Right atrium auricular region (tissue), 2 donors: ENCODE data around the gene PELI1. TPM values are rescaled to one million over a fixed set of nuclear protein-coding genes. Genes with fewer than 3 reads are reported as not detected.
"Not testable (repeated sequence)": the region's sequence is repeated elsewhere in the genome, so short reads cannot be mapped to it uniquely, and the experiment has no call there.

Experiments used
- DNase-seq: peaks from one replicate; pipeline ENCODE4 v3.0.0-alpha.2; 2019; ENCODE audit warnings: low spot score
- H3K27ac ChIP-seq, 2 donors: fragments of 200-600 bp; sonication (generic); 1 replicate in 1 of 2; 2 replicates in 1 of 2; pipeline ENCODE4 v1.5.1; 2016 to 2019
- H3K27me3 ChIP-seq, 2 donors: fragments of 200-600 bp; sonication (generic); one replicate each; pipeline versions ENCODE4 v1.5.1 to v1.6.0; 2017 to 2019
- H3K36me3 ChIP-seq: fragments of 200-600 bp; sonication (generic); one replicate; pipeline ENCODE4 v1.5.1; 2016
- H3K4me1 ChIP-seq, 2 donors: fragments of 200-600 bp; sonication (generic); one replicate each; pipeline versions ENCODE4 v1.5.1 to v1.6.0; 2017 to 2019
- H3K4me3 ChIP-seq, 2 donors: fragments of 200-600 bp; sonication (generic); 1 replicate in 1 of 2; 2 replicates in 1 of 2; pipeline ENCODE4 v1.5.1; 2017 to 2019; ENCODE audit warnings: mild to moderate bottlenecking in 1 of 2, moderate library complexity in 1 of 2
- H3K9me3 ChIP-seq, 2 donors: fragments of 200-600 bp; sonication (generic); one replicate each; pipeline ENCODE4 v1.5.1; 2019
- CTCF ChIP-seq, 2 donors: fragments of 200-600 bp; sonication (generic); IDR thresholded peaks; one replicate each; pipeline ENCODE4 v1.5.1; 2019; ENCODE audit warnings: antibody characterized with exemption in 2 of 2
- total RNA-seq, 2 donors: library from RNA; depleted of rRNA; stranded (reverse); fragments of >200 nt; gene quantifications; one replicate each; pipeline ENCODE4 v1.1.0, GENCODE V29; 2016

The PELI1 gene
- total RNA-seq, 2 donors from 2014 or later, result 10.3 to 10.9 TPM

GRCh38 chr2:64104933-64105332 is 39.3 kb downstream of the PELI1 start:
- DNase-seq, result no peak
- H3K27me3 ChIP-seq, result no peaks in the 10 kb centered on the region
- H3K9me3 ChIP-seq, result no peaks in the 10 kb centered on the region
- no peak overlapping the region for H3K4me3 ChIP-seq
- peaks cover 0 to 9% of the 10 kb centered on the region in 2 donors for H3K4me1 ChIP-seq
- H3K27ac ChIP-seq, result no peak overlapping the region
- TF ChIP-seq CTCF (IDR thresholded peaks at IDR 0.05), result no peak
- peaks cover 8% of the 10 kb centered on the region for H3K36me3 ChIP-seq

GRCh38 chr2:64102736-64103135 is 41.5 kb downstream of the PELI1 start:
- H3K9me3 ChIP-seq, H3K36me3 ChIP-seq, H3K4me1 ChIP-seq, H3K27ac ChIP-seq, H3K27me3 ChIP-seq, DNase-seq, H3K4me3 ChIP-seq: not testable (repeated sequence)

DNA sequence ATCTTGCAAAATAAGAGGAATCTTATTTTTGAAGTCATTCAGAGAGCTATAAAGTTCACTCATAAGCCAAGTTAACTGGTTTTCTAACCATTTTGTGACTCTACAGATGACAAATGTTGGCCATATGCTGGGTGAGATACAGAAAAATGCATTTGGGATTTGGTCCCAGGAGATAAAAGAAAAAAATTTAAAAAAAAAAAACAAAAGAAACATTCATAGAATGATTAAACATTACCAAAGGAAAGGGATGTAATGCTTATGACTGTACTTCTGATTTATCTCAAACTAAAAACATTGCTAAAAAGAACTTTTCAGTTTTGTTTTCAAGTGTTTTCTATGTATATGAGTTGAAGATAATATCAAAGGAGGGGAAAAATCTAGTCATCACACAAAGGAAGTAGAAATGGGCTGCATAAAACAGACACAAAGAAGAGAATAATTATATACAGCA is 43.1 kb downstream of the PELI1 start:
- Histone ChIP-seq H3K4me1 (no peaks in the 10 kb centered on the region), H3K27ac (no peak overlapping the region), H3K4me3 (no peak overlapping the region), H3K36me3 (peaks cover 10% of the 10 kb centered on the region), H3K27me3 (no peaks in the 10 kb centered on the region), H3K9me3 (no peaks in the 10 kb centered on the region)
- DNase-seq, result no peak
- TF ChIP-seq CTCF (IDR thresholded peaks at IDR 0.05), result no peak

DNA sequence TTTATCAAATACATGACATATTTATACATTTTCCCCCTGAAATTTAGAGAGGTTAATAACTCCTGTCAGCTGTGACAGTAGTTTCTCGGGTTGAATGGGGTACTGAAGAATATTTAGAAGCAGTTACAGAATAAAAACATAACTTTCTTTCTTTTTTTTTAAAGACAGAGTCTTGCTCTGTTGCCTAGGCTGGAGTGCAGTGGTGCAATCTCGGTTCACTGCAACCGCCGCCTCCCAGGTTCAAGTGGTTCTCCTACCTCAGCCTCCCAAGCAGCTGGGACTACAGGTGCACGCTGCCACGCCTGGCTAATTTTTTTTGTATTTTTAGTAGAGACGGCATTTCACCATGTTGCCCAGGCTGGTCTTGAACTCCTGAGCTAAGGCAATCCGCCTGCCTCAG is 43.6 kb downstream of the PELI1 start:
- not testable (repeated sequence) for DNase-seq, H3K9me3 ChIP-seq, H3K27me3 ChIP-seq, H3K4me1 ChIP-seq, H3K4me3 ChIP-seq, H3K27ac ChIP-seq
- peaks cover 16% of the 10 kb centered on the region for H3K36me3 ChIP-seq

- Histone ChIP-seq H3K27ac (no peak overlapping the region), H3K4me1 (no peaks in the 10 kb centered on the region), H3K4me3 (no peak overlapping the region), H3K36me3 (peaks cover 40% of the 10 kb centered on the region), H3K9me3 (no peaks in the 10 kb centered on the region), H3K27me3 (no peaks in the 10 kb centered on the region)
- no peak for TF ChIP-seq CTCF (IDR thresholded peaks at IDR 0.05)
- DNase-seq, result no peak
Measured at GRCh38 chr2:64094663-64095382, 49.4 kb downstream of the PELI1 start.

- no peak overlapping the region for H3K27ac ChIP-seq
- no peaks in the 10 kb centered on the region for H3K9me3 ChIP-seq
- no peak overlapping the region for H3K4me3 ChIP-seq
- DNase-seq, result no peak
- peaks cover 40% of the 10 kb centered on the region for H3K36me3 ChIP-seq
- no peak for TF ChIP-seq CTCF (IDR thresholded peaks at IDR 0.05)
- no peaks in the 10 kb centered on the region for H3K4me1 ChIP-seq
- H3K27me3 ChIP-seq, result no peaks in the 10 kb centered on the region
Measured at GRCh38 chr2:64093341-64093740, 50.9 kb downstream of the PELI1 start.

GRCh38 chr2:64092502-64092901 is 51.7 kb downstream of the PELI1 start:
- H3K9me3 ChIP-seq, result no peaks in the 10 kb centered on the region
- H3K27ac ChIP-seq, result no peak overlapping the region
- H3K27me3 ChIP-seq, result no peaks in the 10 kb centered on the region
- peaks cover 40% of the 10 kb centered on the region for H3K36me3 ChIP-seq
- H3K4me1 ChIP-seq, result no peaks in the 10 kb centered on the region
- H3K4me3 ChIP-seq, result no peak overlapping the region
- no peak for DNase-seq
- no peak for TF ChIP-seq CTCF (IDR thresholded peaks at IDR 0.05)
